DOHH2 (cell line): ENCODE results near the gene APH1B.

ENCODE experiments used
- EZH2phosphoT487 ChIP-seq: fragments of 200-600 bp; sonication (generic); IDR thresholded peaks from 2 replicates; pipeline ENCODE4 v1.6.1; 2017; ENCODE audit warnings: borderline replicate concordance, mild to moderate bottlenecking, antibody characterized with exemption, low read length, moderate library complexity, mixed read lengths
- TF ChIP-seq, protein P1 (sequence below): fragments of 200-600 bp; sonication (generic); IDR thresholded peaks from one replicate; pipeline ENCODE4 v1.5.1; 2014; ENCODE audit warnings: antibody characterized with exemption, mild to moderate bottlenecking, low read depth, low read length; ENCODE audit not compliant: poor library complexity, severe bottlenecking

GRCh38 chr15:63295341-63295740 is 17.9 kb downstream of the APH1B start:
- TF ChIP-seq, protein P1, sequence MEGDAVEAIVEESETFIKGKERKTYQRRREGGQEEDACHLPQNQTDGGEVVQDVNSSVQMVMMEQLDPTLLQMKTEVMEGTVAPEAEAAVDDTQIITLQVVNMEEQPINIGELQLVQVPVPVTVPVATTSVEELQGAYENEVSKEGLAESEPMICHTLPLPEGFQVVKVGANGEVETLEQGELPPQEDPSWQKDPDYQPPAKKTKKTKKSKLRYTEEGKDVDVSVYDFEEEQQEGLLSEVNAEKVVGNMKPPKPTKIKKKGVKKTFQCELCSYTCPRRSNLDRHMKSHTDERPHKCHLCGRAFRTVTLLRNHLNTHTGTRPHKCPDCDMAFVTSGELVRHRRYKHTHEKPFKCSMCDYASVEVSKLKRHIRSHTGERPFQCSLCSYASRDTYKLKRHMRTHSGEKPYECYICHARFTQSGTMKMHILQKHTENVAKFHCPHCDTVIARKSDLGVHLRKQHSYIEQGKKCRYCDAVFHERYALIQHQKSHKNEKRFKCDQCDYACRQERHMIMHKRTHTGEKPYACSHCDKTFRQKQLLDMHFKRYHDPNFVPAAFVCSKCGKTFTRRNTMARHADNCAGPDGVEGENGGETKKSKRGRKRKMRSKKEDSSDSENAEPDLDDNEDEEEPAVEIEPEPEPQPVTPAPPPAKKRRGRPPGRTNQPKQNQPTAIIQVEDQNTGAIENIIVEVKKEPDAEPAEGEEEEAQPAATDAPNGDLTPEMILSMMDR: no peak
- TF ChIP-seq EZH2phosphoT487: no peak
